IPS DF 6.9 (cell line): Measurements from ENCODE around the gene BTBD6.

Source experiments
- DNase-seq: peaks from one replicate; pipeline ENCODE4 v3.0.0-alpha.2; 2013; ENCODE audit warnings: low read depth, low spot score
- H3K27ac ChIP-seq: one replicate; pipeline ENCODE4 v1.5.1; 2013; ENCODE audit warnings: low read length, control low read depth
- H3K27me3 ChIP-seq: 2 replicates; pipeline ENCODE4 v1.6.1; 2013; ENCODE audit warnings: mild to moderate bottlenecking, low read length; ENCODE audit not compliant: control insufficient read depth, insufficient read depth
- H3K36me3 ChIP-seq: 2 replicates; pipeline ENCODE4 v1.6.1; 2013; ENCODE audit warnings: low read length; ENCODE audit not compliant: control insufficient read depth, insufficient read depth
- H3K4me1 ChIP-seq: 2 replicates; pipeline ENCODE4 v1.6.1; 2013; ENCODE audit warnings: low read length; ENCODE audit not compliant: control insufficient read depth, insufficient read depth
- H3K4me3 ChIP-seq: 2 replicates; pipeline ENCODE4 v1.5.1; 2013; ENCODE audit warnings: mild to moderate bottlenecking, low read length
- H3K9me3 ChIP-seq: 2 replicates; pipeline ENCODE4 v1.6.1; 2013; ENCODE audit warnings: low read length, inconsistent platforms; ENCODE audit not compliant: control insufficient read depth, insufficient read depth
- WGBS: extraction: QIAGEN DNeasy Blood & Tissue Kit; methylation state at CpG from one replicate; pipeline ENCODE4 v1.1.7; 2013; ENCODE audit warnings: mixed read lengths, missing lambda C conversion rate; ENCODE audit not compliant: insufficient read length, insufficient coverage; 5-methylcytosine and 5-hydroxymethylcytosine counted together

BTBD6 gene

DNA sequence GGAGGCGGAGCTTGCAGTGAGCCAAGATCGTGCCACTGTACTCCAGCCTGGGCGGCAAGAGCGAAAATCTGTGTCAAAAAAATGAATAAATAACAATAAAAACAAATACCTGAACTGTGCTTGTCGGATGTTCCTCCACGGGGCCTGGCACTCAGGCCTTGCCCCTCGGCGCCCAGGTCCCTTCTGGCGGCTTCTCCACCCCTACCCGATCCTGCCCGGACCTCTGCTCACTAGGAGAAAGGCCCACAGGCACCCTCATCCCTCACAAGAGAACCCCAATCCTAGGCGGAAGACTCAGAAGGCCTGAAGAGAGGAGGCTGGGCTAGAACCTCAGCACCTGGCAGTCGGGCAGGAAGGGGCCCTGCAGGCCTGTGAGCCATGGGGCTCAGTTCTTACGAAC lies 21.0 kb upstream of the BTBD6 start:
- Histone ChIP-seq H3K27ac (no peak overlapping the region), H3K4me1 (no peaks in the 10 kb centered on the region; the same call in 1 of the 2 replicates), H3K36me3 (peaks cover 7% of the 10 kb centered on the region), H3K9me3 (no peaks in the 10 kb centered on the region), H3K27me3 (no peaks in the 10 kb centered on the region), H3K4me3 (no peak overlapping the region)
- no peak for DNase-seq
- no CpG with 5 or more reads among the region's 14 CpGs for WGBS

DNA sequence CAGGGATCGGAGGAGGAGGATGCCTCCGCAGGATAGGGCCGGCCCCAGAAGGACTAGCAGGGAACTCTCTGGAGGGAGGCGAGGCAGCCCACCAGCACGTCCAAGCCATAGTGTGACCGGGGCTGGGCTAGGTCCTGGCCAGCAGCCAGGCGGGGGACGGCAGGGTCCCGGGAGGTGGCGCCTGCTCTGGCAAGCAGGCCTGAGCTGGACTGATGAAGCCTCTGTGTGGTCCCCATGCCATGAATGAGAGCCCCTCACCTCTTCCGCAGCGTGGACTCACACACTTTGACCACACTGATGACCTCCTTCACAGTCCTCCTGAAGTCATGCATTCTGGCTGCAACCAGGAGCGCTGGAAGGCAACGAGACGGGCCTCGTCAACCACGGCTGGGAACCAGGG lies 19.8 kb upstream of the BTBD6 start:
- Histone ChIP-seq H3K27me3 (no peaks in the 10 kb centered on the region), H3K9me3 (no peaks in the 10 kb centered on the region), H3K36me3 (peaks cover 7% of the 10 kb centered on the region), H3K4me1 (no peaks in the 10 kb centered on the region; the same call in 1 of the 2 replicates), H3K27ac (no peak overlapping the region), H3K4me3 (no peak overlapping the region)
- DNase-seq, result no peak
- no CpG with 5 or more reads among the region's 17 CpGs for WGBS

DNA sequence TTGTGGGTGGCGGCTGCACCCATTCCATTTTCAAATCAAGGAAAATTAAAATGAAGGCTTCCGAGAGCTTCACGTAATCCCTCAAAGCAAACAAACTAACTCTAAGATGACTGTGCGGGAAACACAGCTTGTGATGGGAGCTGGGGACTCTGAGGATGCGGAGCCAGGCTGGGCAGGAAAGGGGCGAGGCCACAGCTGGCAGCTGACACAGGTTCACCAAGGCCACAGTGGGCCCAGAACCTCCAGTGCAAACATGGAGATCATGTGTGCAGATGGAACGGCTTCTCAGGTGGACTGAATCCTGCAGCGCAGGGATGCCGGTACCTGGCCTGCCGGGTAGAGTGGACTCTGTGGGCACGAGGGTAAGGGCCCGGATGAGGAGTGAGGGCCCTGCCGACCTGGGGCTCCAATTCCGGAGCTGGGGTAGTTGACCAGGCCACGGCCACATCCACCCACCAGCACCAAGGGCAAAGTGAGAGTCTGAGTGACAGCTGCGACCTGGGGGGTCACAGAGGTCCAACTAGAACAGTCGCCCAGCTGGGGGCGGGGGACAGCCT lies 19.2 kb upstream of the BTBD6 start:
- H3K27ac ChIP-seq, result no peak overlapping the region
- no peak for DNase-seq
- H3K36me3 ChIP-seq, result peaks cover 7% of the 10 kb centered on the region
- no CpG with 5 or more reads among the region's 18 CpGs for WGBS
- H3K9me3 ChIP-seq, result no peaks in the 10 kb centered on the region
- H3K4me3 ChIP-seq, result no peak overlapping the region
- no peaks in the 10 kb centered on the region for H3K27me3 ChIP-seq
- no peaks in the 10 kb centered on the region; the same call in 1 of the 2 replicates for H3K4me1 ChIP-seq

DNA sequence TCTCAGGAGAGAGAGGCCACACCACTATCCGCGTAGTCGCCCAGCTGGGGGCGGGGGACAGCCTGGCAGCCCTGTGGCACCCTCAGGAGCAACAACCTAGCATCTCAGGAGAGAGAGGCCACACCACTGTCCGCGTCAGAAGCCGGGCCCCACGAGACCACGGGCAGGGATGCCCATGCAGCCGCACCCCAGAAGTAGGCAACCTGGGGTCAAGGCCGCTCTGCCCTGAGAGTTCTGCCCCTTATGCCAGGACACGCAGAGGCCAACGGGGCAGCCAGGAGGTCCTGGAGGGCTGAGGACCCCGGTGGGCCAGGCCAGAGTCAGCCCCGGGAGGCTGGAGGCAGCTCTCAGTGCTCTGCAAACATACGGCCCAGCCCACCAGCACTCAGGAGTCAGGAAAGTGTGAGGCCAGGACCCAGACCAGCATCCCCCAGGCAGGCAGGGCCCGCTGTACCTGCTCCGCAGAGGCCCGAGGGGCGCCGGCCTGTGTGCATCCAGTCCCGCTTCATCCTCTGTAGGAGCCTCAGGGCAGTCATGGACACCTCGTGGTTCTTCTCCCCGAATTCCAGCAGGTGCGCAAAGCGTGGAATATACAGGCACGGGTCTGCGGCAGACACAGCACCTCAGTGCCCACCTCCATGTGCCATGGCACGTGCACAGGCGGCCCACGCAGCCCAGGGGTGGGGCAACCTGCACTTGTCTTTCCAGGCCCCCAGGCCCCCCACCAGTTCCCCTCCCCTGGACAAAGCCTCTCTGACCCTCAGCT lies 7.3 kb upstream of the BTBD6 start:
- DNase-seq, result no peak
- Histone ChIP-seq H3K9me3 (no peaks in the 10 kb centered on the region), H3K36me3 (0 out of 2 replicates have a peak, but pooled peaks cover 5% of the 10 kb centered on the region), H3K4me3 (no peak overlapping the region), H3K4me1 (no peaks in the 10 kb centered on the region), H3K27me3 (no peaks in the 10 kb centered on the region), H3K27ac (no peak overlapping the region)
- WGBS, result no CpG with 5 or more reads among the region's 31 CpGs

DNA sequence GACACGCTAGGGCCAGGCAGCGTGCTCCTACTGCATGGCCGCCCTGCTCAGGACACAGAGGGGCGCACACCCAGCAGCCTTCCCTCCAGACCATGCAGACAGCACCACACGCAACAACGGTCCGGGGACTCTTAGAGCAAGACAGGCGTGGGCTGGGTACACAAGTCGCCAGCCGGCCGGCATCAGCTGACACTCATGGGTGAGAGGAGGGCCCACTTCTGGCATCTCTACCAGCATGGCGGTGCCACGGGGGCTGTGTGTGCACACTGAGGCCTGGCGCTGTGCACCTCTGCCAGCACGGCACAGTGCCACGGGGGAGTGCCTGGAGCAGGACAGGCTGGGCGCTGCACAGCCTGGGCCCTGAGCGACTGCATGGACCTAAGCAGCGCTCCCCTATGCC lies 6.7 kb upstream of the BTBD6 start:
- no CpG with 5 or more reads among the region's 19 CpGs for WGBS

DNA sequence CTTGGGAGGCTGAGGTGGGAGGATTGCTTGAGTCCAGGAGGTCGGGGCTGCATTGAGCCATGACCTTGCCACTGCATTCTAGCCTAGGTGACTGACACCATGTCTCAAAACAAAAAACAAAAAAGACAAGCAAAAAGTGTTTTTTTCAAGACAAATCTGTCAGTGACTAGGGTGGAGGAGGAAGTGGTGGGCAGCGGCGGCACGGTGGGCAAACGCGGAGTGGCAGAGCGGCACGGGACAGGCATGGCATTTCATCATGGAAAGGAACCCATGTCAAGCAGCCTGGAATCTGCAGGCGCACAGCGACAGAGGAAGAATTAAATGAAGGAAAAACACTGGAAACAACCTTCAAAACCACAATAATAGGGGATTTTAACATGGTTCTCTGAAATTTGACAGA lies 4.0 kb upstream of the BTBD6 start:
- H3K27ac ChIP-seq, result no peak overlapping the region
- no CpG with 5 or more reads among the region's 10 CpGs for WGBS
- H3K36me3 ChIP-seq, result peaks cover 5% of the 10 kb centered on the region; the same call in 1 of the 2 replicates
- H3K4me1 ChIP-seq, result peaks cover 4% of the 10 kb centered on the region; the same call in 1 of the 2 replicates
- no peak for DNase-seq
- H3K9me3 ChIP-seq, result no peaks in the 10 kb centered on the region
- no peaks in the 10 kb centered on the region for H3K27me3 ChIP-seq
- no peak overlapping the region for H3K4me3 ChIP-seq

More for the DNA sequence above, 6.7 kb upstream of the BTBD6 start:
- DNase-seq, result no peak
- Histone ChIP-seq H3K36me3 (0 out of 2 replicates have a peak, but pooled peaks cover 5% of the 10 kb centered on the region), H3K4me1 (no peaks in the 10 kb centered on the region), H3K9me3 (no peaks in the 10 kb centered on the region), H3K27ac (no peak overlapping the region), H3K27me3 (no peaks in the 10 kb centered on the region), H3K4me3 (no peak overlapping the region)

DNA sequence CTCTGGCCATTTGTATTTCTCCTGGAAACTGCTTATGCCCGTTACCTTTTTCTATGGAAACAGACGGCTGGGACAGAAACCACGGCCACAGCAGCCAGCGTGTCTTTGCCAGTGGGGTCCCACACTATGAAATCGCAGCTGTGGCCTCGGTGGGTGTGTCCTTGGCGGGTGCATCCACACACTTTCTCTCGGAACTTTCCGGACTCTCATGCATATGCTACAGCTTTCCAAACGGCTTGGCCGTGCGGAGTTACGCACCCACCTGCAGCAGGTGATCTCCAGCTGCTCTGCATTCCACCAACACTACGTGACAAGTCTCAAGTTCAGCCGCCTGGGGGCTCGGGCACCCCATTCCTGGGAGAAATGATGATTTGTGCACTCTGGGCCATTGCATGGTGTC lies 1.3 kb upstream of the BTBD6 start:
- DNase-seq, result no peak
- peaks cover 4% of the 10 kb centered on the region; the same call in 1 of the 2 replicates for H3K4me1 ChIP-seq
- H3K4me3 ChIP-seq, result no peak overlapping the region
- H3K27ac ChIP-seq, result no peak overlapping the region
- no peaks in the 10 kb centered on the region for H3K27me3 ChIP-seq
- no CpG with 5 or more reads among the region's 16 CpGs for WGBS
- H3K9me3 ChIP-seq, result no peaks in the 10 kb centered on the region
- no peaks in the 10 kb centered on the region; the same call in 1 of the 2 replicates for H3K36me3 ChIP-seq

DNA sequence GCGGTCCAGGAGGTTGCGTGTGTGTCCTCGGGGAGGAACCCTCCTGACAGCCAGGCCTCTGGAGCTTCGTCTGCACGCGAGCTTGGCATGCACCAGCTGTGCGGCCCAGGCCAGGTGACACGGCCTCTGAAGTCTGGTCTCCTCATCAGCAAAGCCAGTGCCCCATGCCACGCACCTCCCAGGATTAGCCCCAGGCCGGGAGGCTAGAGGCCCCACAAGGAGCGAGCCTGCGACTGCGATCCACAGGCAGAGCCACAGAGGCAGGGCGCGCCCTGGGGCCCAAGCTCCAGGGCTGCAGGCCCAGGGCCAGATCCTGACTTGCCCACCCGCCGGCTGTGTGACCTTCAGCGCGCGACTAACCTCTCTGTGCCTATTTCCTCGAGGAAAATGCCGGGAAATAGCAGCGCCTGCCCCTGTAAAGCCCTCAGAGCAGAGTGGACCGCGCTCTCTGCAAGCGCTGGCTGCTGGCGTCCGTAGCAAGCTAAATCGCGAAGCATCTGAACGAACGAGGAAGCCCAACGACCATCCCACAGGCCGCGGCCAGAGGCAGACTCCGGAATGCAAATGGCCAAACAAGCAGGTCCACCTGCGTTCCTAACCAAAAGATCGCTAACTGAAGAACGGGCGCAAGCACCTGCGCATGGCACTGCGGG lies 492 bp upstream of the BTBD6 start:
- H3K4me1 ChIP-seq, result peaks cover 4% of the 10 kb centered on the region; the same call in 1 of the 2 replicates
- no peaks in the 10 kb centered on the region for H3K27me3 ChIP-seq
- no peak overlapping the region for H3K27ac ChIP-seq
- no CpG with 5 or more reads among the region's 42 CpGs for WGBS
- H3K4me3 ChIP-seq, result peak overlapping the region; percentile 47
- no peaks in the 10 kb centered on the region; the same call in 1 of the 2 replicates for H3K36me3 ChIP-seq
- no peaks in the 10 kb centered on the region for H3K9me3 ChIP-seq
- no peak for DNase-seq

DNA sequence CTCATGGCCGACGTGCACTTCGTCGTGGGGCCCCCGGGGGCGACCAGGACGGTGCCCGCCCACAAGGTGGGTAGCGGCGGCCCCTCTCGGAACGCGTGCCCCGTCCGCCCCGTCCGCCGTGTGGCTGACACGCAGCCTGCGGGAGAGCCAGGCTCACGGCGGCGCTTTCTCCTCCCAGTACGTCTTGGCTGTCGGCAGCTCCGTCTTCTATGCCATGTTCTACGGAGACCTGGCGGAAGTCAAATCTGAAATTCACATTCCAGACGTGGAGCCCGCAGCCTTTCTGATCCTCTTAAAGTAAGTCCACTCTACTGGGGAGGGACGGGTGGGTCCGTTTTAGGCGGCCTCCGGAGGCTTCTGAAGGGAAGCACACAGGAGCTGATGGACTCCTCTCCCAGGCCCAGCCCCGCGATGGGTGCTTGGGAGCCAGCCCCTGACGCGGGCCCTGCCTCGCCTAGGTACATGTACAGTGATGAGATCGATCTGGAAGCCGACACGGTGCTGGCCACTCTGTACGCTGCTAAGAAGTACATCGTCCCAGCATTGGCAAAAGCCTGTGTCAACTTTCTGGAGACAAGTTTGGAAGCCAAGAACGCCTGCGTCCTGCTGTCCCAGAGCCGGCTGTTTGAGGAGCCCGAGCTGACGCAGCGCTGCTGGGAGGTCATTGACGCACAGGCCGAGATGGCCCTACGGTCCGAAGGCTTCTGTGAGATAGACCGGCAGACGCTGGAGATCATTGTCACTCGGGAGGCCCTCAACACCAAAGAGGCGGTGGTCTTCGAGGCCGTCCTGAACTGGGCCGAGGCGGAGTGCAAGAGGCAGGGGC lies 1.1 kb downstream of the BTBD6 start:
- Histone ChIP-seq H3K27me3 (no peaks in the 10 kb centered on the region), H3K4me3 (peak overlapping the region; percentile 47), H3K9me3 (no peaks in the 10 kb centered on the region), H3K36me3 (no peaks in the 10 kb centered on the region; the same call in 1 of the 2 replicates), H3K27ac (no peak overlapping the region), H3K4me1 (peaks cover 4% of the 10 kb centered on the region; the same call in 1 of the 2 replicates)
- no peak for DNase-seq
- WGBS, result no CpG with 5 or more reads among the region's 62 CpGs

DNA sequence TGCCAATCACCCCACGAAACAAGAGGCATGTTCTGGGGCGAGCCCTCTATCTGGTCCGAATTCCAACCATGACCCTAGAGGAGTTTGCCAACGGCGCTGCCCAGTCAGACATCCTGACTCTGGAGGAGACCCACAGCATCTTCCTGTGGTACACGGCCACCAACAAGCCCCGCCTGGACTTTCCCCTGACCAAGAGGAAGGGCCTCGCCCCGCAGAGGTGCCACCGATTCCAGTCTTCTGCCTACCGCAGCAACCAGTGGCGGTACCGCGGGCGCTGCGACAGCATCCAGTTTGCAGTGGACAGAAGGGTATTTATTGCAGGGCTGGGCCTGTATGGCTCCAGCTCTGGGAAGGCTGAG lies 1.7 kb downstream of the BTBD6 start:
- Histone ChIP-seq H3K4me3 (no peak overlapping the region), H3K27ac (no peak overlapping the region), H3K4me1 (peaks cover 4% of the 10 kb centered on the region; the same call in 1 of the 2 replicates), H3K36me3 (no peaks in the 10 kb centered on the region; the same call in 1 of the 2 replicates), H3K27me3 (no peaks in the 10 kb centered on the region), H3K9me3 (no peaks in the 10 kb centered on the region)
- no CpG with 5 or more reads among the region's 16 CpGs for WGBS
- no peak for DNase-seq
